ENCODE results near the gene HELT.
"Not testable (repeated sequence)": the region's sequence is repeated elsewhere in the genome, so short reads cannot be mapped to it uniquely, and the experiment has no call there.

HELT gene

DNA sequence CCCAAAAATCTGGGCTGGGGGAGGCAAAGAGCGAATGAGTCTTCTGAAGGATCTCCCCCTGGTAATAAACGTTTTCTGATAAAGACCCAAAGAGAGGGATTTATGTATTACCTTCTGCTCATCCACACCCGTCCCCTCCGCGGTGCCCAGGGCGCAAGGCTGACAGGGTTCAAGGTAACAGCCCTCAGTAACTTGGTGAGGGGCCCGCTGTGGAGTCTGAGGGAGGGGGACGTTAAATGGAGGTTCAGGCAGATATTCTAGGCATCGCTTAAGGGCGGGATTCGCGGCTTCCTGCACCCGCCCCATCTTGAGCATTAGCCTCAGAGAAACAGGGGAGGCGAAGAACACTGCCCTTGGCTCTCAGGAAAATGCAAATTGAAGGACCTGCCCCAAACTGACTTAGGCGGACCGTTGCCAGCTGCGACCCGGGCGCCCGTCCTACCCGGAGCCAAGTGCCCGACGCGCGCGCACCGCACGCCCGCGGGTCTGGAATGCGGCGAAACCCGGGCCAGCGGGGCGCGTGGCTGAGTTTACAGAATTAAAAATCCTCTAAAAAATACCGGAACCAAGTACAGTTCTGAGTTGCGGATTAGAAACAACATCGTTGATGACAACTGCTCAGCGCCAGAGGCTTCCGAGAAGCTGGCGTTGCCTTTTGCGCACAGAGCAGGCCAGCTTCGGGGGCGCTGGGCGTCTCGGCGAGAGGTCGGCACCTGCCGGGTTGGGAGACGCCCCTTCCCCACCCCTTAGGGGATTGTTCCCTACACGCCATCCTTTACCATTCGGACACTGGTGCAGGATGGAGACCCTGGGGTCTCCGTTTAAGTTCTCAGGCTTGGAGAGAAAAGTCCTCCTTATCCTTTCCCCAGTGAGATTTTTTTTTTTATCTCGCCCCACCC, 2.8 kb downstream of the HELT start:
- Histone ChIP-seq H3K4me1 (ENCODE audit: control insufficient read depth, low read depth, low read length) (peaks cover 26% of the 10 kb centered on the region), H3K4me3 (ENCODE audit: low read length) (peak overlapping the region; percentile 41), H3K9me3 (ENCODE audit: control insufficient read depth, low read depth, low read length) (no peaks in the 10 kb centered on the region), H3K36me3 (ENCODE audit: control insufficient read depth, low read depth, low read length) (no peaks in the 10 kb centered on the region), H3K27ac (ENCODE audit: low read length) (no peak overlapping the region), H3K27me3 (ENCODE audit: control insufficient read depth, insufficient read depth, low read length) (peaks cover 100% of the 10 kb centered on the region), H3K9ac (ENCODE audit: low read length) (no peak overlapping the region)

DNA sequence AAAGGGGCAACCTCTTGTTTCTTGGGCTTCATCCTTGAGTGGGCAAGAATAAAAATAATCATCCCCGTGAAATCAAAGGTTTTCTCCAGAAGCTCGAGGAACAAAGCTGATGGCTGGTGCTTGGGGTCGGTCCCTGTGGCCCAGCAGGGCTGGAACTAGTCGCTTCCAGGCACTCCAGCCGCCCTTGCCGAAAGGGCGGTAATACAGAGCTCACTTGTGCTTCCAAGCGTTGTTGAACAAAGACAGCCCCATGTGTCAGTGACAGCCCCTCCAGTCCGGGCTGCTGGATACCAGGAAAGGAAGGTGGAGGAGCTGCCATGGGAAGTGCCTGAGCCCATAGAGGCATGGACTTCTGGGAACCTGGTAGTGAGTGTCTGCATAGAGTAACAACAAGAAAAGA, 5.2 kb downstream of the HELT start:
- Histone ChIP-seq H3K4me3 (ENCODE audit: low read length) (no peak overlapping the region), H3K9ac (ENCODE audit: low read length) (no peak overlapping the region), H3K9me3 (ENCODE audit: control insufficient read depth, low read depth, low read length) (no peaks in the 10 kb centered on the region), H3K27ac (ENCODE audit: low read length) (no peak overlapping the region), H3K27me3 (ENCODE audit: control insufficient read depth, insufficient read depth, low read length) (peaks cover 90% of the 10 kb centered on the region), H3K4me1 (ENCODE audit: control insufficient read depth, low read depth, low read length) (peaks cover 13% of the 10 kb centered on the region), H3K36me3 (ENCODE audit: control insufficient read depth, low read depth, low read length) (no peaks in the 10 kb centered on the region)

DNA sequence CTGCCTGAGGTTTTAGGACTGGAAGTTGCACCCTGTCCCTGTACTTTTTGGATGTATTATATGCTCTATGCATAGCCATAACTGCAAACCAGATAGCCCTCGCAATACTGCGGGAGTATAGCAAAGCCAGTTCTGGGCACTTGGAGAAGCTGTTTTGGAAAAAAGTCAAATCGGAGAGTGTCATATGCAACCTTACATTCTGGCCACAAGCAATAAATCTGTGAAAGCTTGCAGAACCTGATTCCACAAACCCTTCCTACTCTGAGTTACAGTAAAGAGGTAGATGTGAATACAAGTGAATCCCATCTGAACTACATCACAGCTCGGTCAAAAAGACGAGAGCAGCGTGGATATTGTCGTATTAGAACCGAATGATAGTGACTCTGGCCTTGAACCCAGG, 10.3 kb downstream of the HELT start:
- Histone ChIP-seq H3K4me1 (ENCODE audit: control insufficient read depth, low read depth, low read length) (no peaks in the 10 kb centered on the region), H3K27me3 (ENCODE audit: control insufficient read depth, insufficient read depth, low read length) (peaks cover 65% of the 10 kb centered on the region), H3K4me3 (ENCODE audit: low read length) (no peak overlapping the region), H3K36me3 (ENCODE audit: control insufficient read depth, low read depth, low read length) (no peaks in the 10 kb centered on the region), H3K9ac (ENCODE audit: low read length) (no peak overlapping the region), H3K27ac (ENCODE audit: low read length) (no peak overlapping the region), H3K9me3 (ENCODE audit: control insufficient read depth, low read depth, low read length) (no peaks in the 10 kb centered on the region)

DNA sequence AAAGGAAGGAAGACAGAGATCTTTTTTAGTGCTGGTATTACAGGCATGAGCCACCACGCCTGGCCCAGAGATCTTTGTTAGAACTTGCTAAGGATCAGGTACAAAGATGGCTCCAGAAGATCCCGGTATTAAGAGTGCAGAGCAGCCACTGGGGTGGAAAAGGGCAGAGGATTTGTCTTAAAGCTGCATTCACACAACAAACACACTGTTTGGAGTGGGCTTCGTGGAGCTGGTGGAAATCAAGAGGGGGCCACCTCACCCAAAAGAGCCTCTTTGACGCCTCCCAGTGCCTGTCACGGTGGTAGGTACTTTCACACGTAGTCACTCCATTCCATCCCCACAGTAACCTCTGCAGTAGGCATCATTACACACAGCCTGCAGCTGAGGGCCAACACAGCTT, 13.3 kb downstream of the HELT start:
- Histone ChIP-seq H3K9ac (ENCODE audit: low read length) (no peak overlapping the region), H3K27me3 (ENCODE audit: control insufficient read depth, insufficient read depth, low read length) (peaks cover 41% of the 10 kb centered on the region), H3K36me3 (ENCODE audit: control insufficient read depth, low read depth, low read length) (no peaks in the 10 kb centered on the region), H3K4me1 (ENCODE audit: control insufficient read depth, low read depth, low read length) (no peaks in the 10 kb centered on the region), H3K27ac (ENCODE audit: low read length) (no peak overlapping the region), H3K9me3 (ENCODE audit: control insufficient read depth, low read depth, low read length) (no peaks in the 10 kb centered on the region), H3K4me3 (ENCODE audit: low read length) (no peak overlapping the region)

DNA sequence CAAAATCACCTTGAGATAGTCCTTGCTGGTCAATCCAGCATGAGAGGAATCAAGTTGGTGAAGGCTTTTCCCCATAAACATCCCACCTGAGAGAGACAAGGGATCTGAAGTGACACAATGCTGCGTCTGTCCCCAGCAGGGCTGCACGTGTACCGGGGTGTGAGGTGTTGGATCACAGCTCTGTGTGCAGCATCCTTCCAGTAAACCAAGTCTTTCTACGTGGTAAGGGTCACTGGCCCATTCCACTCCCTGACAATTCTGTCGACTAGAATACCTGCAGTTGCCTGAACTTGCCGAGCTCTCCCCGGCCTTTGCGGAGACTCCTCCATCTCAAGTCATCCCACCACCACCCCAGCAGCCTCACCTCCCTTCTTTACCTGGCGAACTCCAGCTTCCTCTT, 14.8 kb downstream of the HELT start:
- no peak overlapping the region for H3K27ac ChIP-seq (ENCODE audit: low read length)
- no peak overlapping the region for H3K4me3 ChIP-seq (ENCODE audit: low read length)
- H3K9ac ChIP-seq (ENCODE audit: low read length): no peak overlapping the region
- H3K9me3 ChIP-seq (ENCODE audit: control insufficient read depth, low read depth, low read length): no peaks in the 10 kb centered on the region
- H3K27me3 ChIP-seq (ENCODE audit: control insufficient read depth, insufficient read depth, low read length): peaks cover 34% of the 10 kb centered on the region
- H3K36me3 ChIP-seq (ENCODE audit: control insufficient read depth, low read depth, low read length): no peaks in the 10 kb centered on the region
- no peaks in the 10 kb centered on the region for H3K4me1 ChIP-seq (ENCODE audit: control insufficient read depth, low read depth, low read length)

DNA sequence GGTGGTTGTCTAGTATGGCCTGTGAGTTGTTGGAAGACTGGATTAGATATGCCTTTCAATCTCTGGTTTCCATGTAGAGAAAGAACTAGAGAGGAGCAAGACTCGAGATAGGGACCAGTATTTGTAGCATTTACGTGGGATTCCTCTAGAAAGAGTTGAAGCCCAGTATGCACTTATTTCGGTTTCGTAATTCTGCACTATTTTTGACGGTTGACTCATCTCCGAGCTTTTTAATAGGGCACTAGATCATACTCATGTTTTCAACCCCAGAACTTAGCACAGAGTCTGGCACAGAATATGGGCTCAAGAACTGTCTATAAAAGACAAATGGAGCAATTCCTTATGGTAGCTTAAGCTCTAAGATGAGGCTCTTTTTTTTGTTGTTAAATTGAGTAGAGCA, 15.7 kb downstream of the HELT start:
- H3K4me1 ChIP-seq (ENCODE audit: control insufficient read depth, low read depth, low read length): no peaks in the 10 kb centered on the region
- no peak overlapping the region for H3K9ac ChIP-seq (ENCODE audit: low read length)
- H3K27ac ChIP-seq (ENCODE audit: low read length): no peak overlapping the region
- H3K9me3 ChIP-seq (ENCODE audit: control insufficient read depth, low read depth, low read length): no peaks in the 10 kb centered on the region
- no peaks in the 10 kb centered on the region for H3K36me3 ChIP-seq (ENCODE audit: control insufficient read depth, low read depth, low read length)
- peaks cover 28% of the 10 kb centered on the region for H3K27me3 ChIP-seq (ENCODE audit: control insufficient read depth, insufficient read depth, low read length)
- no peak overlapping the region for H3K4me3 ChIP-seq (ENCODE audit: low read length)

DNA sequence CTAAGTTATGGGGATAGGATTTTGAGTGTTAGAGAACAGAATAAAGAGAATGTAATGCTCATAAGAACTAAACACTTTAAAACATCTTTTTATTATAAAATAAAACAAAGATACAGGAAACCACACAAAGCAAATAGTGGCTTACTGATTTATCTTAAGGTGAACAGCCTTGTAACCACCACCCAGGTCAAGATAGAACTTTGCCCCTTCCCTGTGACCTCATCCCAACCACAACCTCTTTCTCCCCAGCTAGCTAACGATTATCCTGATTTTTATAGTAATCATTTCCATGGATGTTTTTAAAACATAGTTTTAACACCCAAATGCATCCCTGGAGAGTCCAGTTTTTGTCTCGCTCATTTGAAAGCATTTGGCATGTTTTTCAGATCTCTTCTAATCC, 17.0 kb downstream of the HELT start:
- Histone ChIP-seq H3K9ac (ENCODE audit: low read length) (no peak overlapping the region), H3K4me3 (ENCODE audit: low read length) (no peak overlapping the region), H3K9me3 (ENCODE audit: control insufficient read depth, low read depth, low read length) (no peaks in the 10 kb centered on the region), H3K27me3 (ENCODE audit: control insufficient read depth, insufficient read depth, low read length) (peaks cover 15% of the 10 kb centered on the region), H3K36me3 (ENCODE audit: control insufficient read depth, low read depth, low read length) (no peaks in the 10 kb centered on the region), H3K4me1 (ENCODE audit: control insufficient read depth, low read depth, low read length) (no peaks in the 10 kb centered on the region), H3K27ac (ENCODE audit: low read length) (no peak overlapping the region)

DNA sequence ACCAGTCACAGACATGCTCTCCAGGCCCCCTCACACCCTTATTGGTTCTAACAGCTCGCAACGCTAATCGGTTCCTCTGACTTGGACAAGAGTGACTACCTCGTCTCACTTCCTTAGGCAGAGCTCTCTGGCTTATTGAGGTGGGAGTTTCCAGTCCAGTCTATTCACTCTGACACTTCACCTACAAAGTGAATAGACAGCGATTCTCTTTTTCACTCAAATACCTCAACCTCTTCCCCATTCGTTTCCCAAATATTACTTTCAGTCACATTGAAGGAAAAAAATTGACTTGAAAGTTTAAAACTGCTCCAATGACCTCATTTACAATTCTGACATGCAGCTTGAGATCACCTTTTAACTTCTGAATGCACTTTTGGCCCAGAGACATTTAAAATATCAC, 17.7 kb downstream of the HELT start:
- Histone ChIP-seq H3K9me3 (ENCODE audit: control insufficient read depth, low read depth, low read length) (no peaks in the 10 kb centered on the region), H3K36me3 (ENCODE audit: control insufficient read depth, low read depth, low read length) (no peaks in the 10 kb centered on the region), H3K4me1 (ENCODE audit: control insufficient read depth, low read depth, low read length) (no peaks in the 10 kb centered on the region), H3K9ac (ENCODE audit: low read length) (no peak overlapping the region), H3K27me3 (ENCODE audit: control insufficient read depth, insufficient read depth, low read length) (peaks cover 12% of the 10 kb centered on the region), H3K4me3 (ENCODE audit: low read length) (no peak overlapping the region), H3K27ac (ENCODE audit: low read length) (no peak overlapping the region)

DNA sequence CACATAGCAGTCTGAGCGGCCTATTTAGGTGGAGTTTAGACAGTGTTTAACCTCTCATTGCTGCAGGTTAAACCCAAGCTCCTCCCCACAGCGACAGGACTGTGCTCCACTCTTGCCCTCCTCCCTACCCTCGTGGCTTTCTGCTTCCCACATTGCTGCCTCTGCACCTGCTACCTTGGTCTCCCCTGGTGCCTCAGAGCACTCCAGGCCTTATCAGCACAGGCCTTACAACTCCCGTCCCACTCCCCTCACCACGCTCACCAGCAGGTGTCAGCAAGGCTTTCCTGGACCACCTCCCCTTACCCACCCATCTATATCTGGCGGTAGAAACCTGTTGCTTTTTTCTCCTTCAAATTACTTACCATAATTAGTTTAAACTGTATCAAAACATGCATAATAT, 18.6 kb downstream of the HELT start:
- H3K4me1 ChIP-seq (ENCODE audit: control insufficient read depth, low read depth, low read length): no peaks in the 10 kb centered on the region
- H3K9me3 ChIP-seq (ENCODE audit: control insufficient read depth, low read depth, low read length): no peaks in the 10 kb centered on the region
- H3K4me3 ChIP-seq (ENCODE audit: low read length): no peak overlapping the region

DNA sequence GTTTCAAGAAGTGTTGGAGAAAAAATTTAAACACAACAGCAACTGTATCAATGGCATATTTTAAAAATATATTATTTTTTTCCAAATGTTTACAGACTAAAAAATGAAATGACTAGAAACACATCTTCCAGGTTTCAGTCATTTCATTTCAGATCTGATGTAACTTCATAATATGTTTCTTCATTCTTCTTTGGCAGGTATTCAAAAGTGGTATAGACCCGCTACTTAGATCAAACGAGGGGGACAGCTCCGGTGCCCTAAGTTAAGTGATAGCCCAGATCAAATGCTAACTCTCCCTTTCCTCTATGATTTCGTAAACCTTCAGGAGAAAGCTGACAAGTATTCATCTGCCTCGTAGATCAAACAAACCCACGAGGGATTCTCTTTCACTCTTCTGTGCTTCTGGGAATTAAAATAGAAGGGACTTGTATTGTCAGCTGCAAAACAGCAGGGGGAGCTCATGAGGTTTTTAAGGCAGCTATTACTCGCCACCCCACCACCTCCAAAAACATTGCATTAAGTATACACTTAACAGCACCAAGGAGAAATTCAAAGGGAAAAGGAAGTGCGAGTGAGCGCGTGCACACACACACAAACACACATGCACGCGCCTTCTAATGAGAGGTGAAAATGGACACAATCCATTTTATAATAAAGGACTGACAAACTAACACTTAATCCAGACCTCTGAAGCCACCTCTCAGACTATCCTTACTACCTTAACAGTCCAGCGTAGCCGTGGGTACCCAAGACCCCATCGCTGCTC, 21.4 kb downstream of the HELT start:
- no peaks in the 10 kb centered on the region for H3K36me3 ChIP-seq (ENCODE audit: control insufficient read depth, low read depth, low read length)
- no peak overlapping the region for H3K9ac ChIP-seq (ENCODE audit: low read length)
- no peaks in the 10 kb centered on the region for H3K27me3 ChIP-seq (ENCODE audit: control insufficient read depth, insufficient read depth, low read length)
- H3K4me1 ChIP-seq (ENCODE audit: control insufficient read depth, low read depth, low read length): no peaks in the 10 kb centered on the region
- no peak overlapping the region for H3K27ac ChIP-seq (ENCODE audit: low read length)
- H3K9me3 ChIP-seq (ENCODE audit: control insufficient read depth, low read depth, low read length): no peaks in the 10 kb centered on the region
- H3K4me3 ChIP-seq (ENCODE audit: low read length): no peak overlapping the region

More for the DNA sequence above, 18.6 kb downstream of the HELT start:
- Histone ChIP-seq H3K27me3 (ENCODE audit: control insufficient read depth, insufficient read depth, low read length) (peaks cover 11% of the 10 kb centered on the region), H3K27ac (ENCODE audit: low read length) (no peak overlapping the region), H3K9ac (ENCODE audit: low read length) (no peak overlapping the region), H3K36me3 (ENCODE audit: control insufficient read depth, low read depth, low read length) (no peaks in the 10 kb centered on the region)

DNA sequence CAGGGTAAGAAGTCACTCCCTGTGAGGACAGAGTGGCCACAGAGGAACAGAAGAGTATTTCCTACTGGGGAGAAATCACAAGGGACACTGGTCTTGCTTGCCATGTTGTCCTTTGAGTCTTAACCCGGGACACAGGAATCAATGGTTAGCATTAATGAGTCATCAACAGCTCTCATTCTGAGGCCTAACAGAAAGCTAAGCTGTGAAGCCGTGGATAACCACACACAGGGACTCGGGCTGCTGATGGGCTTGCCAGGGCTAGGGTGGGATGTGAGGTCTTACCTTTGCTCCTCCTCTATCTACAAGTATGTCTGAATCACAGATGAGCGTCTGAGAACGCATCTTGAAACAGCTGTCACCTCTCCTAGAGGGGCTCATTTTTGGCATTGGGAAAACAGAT, 22.2 kb downstream of the HELT start:
- Histone ChIP-seq H3K9ac (ENCODE audit: low read length) (no peak overlapping the region), H3K4me1 (ENCODE audit: control insufficient read depth, low read depth, low read length) (no peaks in the 10 kb centered on the region), H3K4me3 (ENCODE audit: low read length) (no peak overlapping the region), H3K27me3 (ENCODE audit: control insufficient read depth, insufficient read depth, low read length) (no peaks in the 10 kb centered on the region), H3K36me3 (ENCODE audit: control insufficient read depth, low read depth, low read length) (no peaks in the 10 kb centered on the region), H3K27ac (ENCODE audit: low read length) (no peak overlapping the region), H3K9me3 (ENCODE audit: control insufficient read depth, low read depth, low read length) (no peaks in the 10 kb centered on the region)

DNA sequence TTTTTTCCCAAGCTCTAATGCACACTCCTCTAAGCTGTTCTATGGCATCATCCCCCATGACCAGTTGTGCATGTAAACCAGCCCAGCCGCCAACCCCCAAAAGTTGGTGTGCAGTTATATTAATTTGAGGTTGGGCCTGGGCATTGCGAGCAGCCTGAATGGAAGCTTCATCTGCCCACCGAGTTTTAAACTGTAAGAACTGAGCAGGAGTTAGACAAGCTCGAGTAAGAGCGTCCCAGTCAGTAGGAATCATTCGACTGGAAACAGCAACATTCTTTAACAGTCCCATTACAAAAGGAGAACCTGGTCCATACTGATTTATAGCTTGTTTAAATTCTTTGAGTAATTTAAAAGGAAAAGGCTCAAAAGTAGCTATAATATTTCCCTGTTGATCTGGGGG, 32.0 kb downstream of the HELT start:
- not testable (repeated sequence) for H3K27ac ChIP-seq (ENCODE audit: low read length); H3K4me1 ChIP-seq (ENCODE audit: control insufficient read depth, low read depth, low read length); H3K27me3 ChIP-seq (ENCODE audit: control insufficient read depth, insufficient read depth, low read length)

More for the DNA sequence above, 32.0 kb downstream of the HELT start:
- H3K9ac ChIP-seq (ENCODE audit: low read length); H3K4me3 ChIP-seq (ENCODE audit: low read length); H3K36me3 ChIP-seq (ENCODE audit: control insufficient read depth, low read depth, low read length); H3K9me3 ChIP-seq (ENCODE audit: control insufficient read depth, low read depth, low read length): not testable (repeated sequence)
